ENCODE measurements around the gene IRGC.

IRGC gene

DNA sequence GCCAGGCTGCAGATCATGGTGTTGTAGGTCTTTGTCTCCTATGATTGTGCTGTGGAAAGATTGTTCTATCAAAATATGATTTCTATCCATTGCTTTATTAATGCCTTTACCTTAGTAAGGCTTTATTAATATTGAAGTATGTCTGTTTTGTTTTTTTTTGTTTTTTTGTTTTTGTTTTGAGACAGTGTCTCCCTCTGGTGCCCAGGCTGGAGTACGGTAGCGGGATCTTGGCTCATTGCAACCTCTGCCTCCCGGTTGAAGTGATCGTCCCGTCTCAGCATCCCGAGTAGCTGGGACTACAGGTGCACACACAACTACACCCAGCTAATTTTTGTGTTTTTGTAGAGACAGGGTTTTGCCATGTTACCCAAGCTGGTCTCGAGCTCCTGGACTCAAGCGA lies 7.7 kb downstream of the IRGC start:
- no peak for DNase-seq

DNA sequence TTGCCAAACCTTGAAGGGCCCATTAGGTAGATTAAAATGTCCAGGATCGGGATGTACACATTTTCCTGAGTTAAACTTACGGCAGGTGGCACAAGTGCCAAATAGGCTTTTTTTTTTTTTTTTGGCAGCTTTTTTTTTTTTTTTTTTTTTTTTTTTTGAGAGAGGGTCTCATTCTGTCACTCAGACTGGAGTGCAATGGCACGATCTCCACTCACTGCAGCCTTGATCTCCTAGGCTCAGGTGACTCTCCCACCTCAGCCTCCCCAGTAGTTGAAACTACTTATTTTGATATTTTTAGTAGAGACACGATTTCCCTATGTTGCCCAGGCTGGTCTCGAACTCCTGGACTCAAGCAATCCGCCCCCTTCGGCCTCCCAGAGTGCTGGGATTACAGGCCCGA lies 9.0 kb downstream of the IRGC start:
- no peak for DNase-seq

DNA sequence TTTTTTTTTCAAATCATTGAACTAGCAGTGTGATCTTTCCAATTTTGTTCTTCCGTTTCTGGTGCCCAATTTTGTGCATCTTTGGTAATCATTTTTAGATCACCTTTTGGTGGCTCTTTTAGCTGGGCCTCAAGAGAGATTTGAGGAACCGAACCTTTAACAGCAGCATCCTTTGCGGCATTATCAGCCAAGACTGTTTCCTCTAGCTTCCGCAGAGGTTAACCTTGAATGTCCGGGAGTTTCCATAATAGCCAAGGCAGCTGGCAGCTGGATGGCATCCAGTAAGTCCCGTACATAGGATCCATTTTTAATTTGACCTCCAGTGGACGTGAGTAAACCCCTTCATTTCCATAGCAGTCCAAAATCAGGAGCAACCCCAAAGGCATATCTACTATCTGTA lies 9.6 kb downstream of the IRGC start:
- no peak for DNase-seq

DNA sequence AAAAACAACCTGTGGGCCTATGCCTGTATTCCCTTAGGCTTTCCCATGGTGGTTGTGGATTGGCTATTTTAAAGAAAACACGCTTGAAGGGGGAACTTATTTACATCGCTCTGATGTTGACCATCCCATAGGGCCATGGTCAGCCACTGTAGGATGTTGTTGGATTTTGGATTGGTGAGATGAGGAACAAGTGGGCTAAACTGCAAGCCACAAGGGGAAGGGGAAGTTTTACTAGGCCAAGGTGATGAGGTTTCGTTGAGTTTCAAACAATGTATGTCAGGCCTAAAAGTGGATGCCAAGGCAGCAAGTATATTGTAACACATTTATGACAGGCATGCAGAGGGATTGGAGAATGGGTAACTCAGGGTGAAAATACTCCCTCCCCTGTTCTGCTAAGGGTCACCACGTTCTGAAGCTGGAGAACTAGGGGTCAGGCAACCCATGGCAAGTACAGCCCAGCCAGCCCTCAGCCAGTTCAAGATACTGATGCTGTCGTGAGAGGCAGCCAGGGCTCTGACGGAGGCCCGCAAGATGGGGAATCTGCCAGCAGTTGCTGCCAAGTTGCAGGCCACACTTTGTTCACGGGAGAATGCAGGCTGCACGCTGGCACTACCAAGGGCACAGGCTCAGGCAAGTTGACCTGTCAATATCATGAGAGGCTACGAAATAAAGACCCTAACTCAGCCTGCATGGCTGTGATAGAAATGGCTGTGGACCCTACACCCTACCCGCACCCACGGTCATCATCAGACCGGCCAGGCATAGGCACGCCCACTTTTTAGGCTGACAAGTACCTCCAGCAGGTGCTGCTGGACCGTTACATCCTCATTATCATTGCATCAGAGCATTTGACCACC lies 11.1 kb downstream of the IRGC start:
- peak in 7 of 56 donors; percentile 3 to 31 (median 9) for DNase-seq

DNA sequence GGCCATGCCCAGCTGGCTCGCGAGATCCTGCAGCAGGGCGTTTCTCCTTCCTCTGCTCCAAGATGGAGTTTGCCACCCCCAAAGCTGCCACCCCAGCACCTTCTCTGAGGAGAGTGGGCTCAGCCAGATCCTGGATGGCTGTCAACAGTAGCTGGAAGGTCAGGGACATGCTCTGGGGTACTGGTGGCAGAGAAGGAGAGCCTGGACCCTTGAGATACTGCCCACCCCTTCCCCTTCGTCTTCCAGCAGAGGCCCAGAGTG lies 11.6 kb downstream of the IRGC start:
- no peak for DNase-seq

DNA sequence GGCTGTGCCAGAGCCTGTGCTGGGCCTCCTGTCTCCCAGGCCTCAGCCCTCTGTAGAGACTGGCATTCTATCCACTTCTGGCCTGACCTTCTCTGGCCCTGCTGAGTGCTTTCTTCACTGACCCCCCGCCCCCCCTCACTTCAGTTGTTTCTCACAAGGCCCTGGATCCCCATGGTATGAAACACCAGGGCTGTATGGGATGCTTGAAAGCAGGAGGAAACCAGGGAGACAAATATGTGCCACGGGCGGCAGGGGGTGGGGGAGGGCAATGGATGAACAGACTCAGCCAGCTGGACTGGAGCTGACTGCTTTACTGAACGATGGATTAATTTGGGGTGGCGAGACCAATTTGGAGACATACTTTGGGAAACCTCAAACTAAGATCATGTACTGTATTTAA lies 14.0 kb downstream of the IRGC start:
- DNase-seq = no peak

DNA sequence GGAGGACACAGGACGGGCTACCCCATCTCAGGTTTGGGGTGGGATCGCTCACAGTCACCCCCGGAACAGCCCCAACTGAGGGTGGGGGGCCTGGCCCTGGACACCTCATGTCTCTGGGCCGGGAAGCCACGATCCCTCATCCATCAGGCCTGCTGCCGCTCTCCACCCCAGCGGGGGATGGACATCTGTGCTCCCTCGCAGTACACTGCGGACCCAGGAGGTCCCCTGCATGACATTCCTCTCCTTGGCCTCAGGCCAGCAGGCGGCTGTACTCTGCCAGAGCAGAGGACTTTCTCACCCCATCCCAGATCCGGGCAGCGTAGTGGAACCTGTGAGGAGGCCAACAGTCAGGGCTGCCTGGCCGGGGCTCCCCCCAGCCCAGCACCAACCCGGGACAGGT lies 15.5 kb downstream of the IRGC start:
- no peak for DNase-seq

DNA sequence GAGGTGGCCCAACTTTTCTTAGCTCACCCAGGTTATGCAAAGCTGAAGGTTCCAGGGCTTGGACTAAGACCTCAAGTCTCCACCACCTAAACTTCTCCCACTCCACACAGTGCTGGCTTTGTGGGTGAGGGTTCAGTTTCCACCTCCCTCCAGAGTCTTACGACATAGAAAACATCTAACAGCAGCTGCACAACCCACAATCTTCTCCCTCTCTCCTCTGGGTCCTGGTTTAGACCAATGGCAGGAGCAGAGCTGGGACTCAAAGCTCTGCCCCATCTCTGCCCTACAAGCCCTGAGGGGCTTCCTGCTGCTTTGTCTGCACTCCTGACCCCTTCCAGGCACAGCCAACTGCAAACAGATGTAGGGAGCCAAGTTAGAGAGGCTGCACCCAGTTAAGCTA lies 16.0 kb downstream of the IRGC start:
- no peak for DNase-seq

DNA sequence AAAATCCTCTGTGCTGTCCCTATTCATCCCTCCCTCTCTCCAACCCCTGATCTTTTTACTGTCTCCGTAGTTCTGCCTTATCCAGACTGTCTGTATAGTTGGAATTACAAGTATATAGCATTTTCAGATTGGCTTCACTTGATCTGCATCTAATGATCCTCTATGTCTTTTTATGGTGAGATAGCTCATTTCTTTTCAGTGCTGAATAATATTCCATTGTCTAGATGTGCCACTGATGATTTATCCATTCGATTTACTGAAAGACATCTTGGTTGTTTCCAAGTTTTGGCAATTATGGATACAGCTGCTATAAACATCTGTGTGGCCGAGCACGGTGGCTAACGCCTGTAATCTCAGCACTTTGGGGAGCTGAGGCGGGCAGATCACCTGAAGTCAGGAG lies 19.1 kb downstream of the IRGC start:
- no peak for DNase-seq

DNA sequence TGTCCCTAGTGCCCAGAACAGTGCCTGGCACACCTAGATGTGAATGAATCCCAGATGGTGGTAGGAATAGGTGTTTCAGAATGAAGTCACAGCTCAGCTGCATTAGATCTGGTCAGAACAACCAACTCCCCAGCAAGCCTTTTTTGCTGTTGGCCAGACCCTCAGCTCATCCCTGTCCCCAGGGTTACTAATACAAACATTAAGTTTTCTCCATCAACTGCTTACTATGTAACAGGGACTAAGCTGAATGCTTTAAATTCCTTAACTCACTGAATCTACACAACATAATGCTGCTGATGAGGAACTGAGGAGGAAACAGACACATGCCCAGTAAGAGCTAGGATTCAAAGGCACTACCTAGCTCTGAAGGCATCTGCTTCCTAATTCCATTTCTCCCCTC lies 20.1 kb downstream of the IRGC start:
- DNase-seq = no peak

DNA sequence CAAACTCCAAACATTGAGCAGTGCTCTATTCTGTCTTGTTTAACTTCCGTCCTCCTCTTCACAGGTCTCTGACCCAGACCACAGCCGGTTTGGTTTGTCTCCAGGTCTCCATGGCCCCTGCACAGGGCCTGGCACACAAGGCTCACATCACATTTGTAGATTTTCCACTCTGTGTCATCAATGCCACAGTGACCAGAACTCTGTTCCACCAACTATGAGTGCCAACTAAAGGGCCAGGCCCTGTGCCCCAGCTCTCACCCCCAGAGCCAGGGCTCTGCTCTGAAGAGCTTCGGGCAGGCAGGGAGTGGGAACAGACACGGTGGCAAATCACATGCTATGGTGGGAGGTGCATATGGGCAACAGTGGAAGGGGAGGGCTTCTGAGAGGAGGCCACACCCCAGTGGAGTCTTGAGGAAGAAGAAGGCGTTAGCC lies 22.9 kb downstream of the IRGC start:
- DNase-seq = peak in 11 of 56 donors; percentile 3 to 45 (median 12)

DNA sequence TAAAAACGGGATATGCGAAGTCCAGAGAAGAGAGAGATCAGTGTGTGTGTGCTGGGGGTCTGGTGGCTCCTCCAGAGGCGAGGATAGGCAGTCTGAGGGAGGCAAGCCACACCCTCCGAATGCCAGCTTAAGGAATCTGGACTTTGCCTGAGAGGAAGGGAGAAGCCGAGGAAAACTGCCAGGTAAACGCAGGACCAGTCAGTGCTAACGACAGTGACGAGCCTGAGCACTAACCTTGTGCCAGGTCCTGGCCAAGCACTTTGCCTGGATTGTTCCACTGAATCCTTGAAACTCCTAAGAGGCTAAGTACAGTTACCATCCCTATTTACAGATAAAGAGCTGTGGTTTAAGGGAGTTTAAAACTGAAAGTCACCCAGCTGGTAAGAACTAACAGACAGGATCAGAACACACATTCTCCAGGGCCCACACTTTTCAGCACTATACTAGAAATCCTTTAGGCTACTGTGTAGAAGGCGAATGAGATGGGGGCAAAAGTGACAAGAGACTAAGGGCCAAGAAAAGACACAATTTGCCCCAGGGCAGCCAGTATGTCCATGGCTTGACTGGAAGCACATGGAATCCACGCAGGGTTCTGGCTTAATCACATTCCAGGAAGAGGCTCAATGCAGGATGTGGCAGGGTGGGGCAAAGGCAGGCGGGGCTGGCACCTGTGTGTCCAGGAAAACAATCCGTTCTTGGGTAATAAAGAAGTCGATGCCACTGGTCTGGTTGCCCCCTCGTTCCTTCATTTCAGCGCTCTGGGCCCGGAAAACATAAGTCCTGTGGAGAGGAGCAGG lies 23.8 kb downstream of the IRGC start:
- DNase-seq = no peak

DNA sequence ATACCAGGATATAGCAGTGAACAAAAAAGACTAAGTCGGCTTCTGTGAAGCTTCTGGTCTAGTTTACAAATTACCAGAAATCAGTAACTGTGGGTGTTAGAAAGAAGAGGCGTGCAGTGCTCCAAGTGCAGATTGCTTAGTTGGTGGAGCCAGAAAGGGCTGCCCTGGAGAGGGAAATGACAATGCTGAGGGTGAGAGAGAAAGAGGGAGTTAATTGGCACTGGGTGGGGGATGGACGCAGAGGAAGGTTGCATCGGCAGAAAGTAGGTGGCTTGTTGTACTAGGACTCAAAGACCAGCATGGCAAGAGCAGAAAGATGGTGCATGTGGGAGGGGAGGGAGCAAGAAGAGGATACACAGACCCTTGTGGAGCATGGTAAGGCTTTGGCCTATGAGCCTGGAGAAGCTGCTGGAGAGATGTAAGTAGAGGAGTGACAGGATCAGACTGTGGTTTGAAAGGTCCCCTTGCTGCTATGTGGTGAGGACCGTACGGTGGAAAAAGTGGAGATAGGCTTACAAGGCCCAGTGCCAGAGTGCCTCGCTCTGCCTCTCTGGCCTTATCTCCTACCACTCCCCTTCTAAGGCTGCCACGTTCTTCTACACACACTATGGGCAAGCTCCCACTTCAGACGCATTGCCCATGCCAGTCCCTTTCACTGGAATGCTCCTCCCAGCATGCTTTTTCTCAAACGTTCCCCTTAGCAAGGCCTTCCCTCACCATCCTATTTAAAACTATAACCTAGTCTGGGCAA lies 25.4 kb downstream of the IRGC start:
- DNase-seq = peak in 10 of 56 donors; percentile 5 to 34 (median 24)

DNA sequence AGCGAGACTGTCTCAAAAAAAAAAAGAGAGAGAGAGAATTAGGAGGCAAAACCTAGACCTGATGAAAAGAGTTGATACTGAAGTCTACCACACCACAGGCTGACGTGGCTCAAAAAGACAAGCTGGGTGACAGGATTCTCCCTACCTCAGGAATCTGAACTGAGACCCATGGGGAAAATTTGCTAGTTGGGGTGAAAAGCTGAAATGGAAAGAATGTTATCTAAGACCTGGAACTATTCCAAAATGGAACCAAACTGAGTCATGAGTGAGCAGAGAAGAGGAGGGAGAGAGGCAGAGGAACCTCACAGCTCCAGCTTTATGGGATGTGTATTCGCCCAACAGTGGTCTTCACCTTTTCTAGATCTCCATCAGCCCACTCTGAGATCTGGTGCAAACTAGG lies 27.2 kb downstream of the IRGC start:
- no peak for DNase-seq

DNA sequence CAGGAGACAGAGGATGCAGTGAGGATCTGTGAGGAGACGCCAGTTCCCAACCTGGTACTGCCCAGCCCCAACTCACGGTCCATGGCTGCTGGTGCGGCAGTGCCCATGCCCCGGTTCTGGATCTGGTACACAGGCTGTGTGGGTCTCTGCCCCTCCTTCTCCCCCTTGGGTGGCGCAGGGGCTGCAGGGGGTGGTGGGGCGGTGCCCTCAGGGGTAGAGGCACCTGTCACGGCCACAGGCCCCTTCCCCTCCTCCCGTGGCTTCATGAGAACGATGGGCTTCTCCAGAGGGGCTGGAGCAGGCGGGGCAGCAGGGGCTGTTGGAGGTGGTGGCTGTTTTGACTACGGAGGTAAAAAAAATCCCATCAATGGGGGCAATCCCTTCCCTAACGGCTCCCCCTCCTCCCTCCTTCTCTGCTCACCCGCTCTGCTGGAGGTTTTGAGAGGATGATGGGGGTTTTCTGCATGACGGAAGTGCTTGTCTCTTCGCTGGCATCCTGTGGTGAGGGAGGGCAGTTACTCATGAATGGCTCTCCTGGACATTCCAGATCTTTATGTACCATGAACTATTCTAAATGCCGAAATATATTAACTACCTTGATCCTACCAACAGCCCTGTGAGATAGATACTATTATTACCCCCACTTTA lies 31.8 kb downstream of the IRGC start:
- no peak for DNase-seq

DNA sequence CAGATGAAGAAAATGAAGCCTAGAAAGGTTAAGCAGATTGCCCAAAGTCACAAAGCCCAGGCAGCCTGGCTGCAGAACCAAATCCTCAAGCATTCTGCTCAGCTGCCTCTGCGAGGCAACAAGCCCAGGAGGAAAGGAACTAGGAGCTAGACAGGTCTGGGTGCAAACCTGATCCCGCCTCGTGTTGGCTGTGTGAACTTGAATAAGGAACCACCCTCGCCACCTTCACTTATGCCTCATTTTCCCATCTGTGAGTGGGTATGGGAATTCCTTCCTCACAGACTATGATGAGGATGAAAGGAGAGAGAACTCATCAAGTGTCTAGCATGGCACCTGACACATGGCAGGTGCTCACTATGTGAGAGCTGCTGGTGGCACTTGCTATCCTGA lies 32.3 kb downstream of the IRGC start:
- DNase-seq = peak in 6 of 56 donors; percentile 7 to 34 (median 12)

DNA sequence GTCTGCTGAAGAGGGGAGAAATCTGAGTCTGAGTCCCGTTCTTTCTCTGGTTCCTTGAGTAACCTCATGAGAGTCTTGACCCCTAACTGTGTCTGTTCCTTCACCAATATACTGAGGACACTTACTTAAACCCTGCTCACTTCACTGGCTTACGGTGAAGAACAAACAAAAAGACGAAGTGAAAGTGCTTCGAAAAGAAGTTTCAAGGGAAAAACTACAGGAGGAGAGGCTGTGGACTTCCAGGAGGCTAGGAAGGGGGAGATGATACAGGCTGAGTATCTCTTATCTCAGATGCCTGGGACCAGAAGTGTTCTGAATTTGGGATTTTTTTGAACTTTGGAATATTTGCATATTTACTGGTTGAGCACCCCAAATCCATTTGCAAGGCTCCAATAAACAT lies 32.8 kb downstream of the IRGC start:
- no peak for DNase-seq

DNA sequence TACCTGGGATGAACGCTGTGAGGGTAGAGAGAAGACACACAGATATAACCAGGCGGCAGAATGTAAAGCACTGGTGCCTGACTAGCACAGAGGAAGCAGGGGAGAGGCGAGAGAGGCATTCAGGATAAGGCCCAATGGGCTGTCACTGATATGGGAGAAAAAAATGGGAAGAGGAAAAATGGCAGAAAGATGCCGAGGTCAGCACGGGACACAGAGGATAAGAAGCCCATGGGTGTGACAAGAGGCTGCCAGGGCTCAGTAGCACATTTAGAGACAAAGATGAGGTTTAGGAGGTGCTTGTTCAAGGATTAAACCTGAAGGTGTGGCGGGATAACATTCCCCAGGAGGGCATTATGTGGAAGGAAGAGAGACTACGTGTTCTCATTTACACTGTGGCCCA lies 33.3 kb downstream of the IRGC start:
- DNase-seq = no peak

DNA sequence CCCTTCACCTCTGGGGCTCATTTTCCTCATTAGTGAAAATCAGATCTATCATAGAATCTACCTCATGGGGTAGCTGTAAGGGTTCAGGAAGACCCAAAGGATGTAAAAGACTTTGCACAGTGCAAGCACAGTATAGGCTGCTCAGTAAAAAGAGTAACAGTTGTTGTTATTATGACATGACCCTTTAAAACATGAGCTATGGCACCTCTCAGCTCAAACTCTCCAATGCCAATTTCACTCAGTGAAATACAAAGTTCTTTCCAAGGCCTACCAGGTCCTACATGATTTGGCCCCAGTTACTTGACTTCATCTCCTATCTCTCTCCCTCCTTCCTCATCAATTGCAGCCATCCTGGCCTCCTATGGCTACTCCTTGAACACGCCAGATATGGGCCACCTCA lies 34.0 kb downstream of the IRGC start:
- no peak for DNase-seq

DNA sequence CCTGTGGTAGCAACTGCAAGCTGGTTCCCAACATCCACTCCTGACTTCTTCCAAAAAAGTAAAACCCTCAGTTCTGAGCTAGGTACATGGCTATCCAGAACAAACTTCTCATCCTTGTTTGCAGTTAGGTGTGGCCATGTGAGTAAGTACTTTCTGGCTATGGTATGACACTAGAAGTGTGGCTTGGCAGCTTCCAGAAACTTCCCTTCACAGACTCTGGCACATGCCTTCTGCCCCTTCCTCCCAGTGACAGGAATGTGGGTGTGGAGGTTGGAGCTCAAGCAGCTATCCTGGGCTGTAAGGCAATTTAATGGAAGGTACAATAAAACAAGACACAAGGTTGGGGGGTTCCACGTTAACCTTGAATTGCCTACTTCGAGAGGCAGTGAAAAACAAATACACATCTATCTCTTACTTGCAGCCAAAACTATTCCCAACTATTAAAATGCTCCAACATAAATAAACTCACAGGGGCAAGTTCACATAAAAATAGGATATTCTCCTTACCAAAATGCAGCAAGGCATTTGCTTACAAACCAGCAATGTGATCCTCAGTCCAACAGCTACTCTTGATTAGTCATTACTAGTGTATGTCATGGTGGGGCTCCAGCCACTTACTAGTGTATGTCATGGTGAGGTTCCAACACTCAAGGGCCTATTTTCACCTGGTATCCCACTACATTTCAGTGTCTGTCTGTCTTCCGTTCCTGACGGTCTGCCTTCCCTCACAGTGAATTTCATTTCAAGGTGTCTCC lies 35.8 kb downstream of the IRGC start:
- no peak for DNase-seq

DNA sequence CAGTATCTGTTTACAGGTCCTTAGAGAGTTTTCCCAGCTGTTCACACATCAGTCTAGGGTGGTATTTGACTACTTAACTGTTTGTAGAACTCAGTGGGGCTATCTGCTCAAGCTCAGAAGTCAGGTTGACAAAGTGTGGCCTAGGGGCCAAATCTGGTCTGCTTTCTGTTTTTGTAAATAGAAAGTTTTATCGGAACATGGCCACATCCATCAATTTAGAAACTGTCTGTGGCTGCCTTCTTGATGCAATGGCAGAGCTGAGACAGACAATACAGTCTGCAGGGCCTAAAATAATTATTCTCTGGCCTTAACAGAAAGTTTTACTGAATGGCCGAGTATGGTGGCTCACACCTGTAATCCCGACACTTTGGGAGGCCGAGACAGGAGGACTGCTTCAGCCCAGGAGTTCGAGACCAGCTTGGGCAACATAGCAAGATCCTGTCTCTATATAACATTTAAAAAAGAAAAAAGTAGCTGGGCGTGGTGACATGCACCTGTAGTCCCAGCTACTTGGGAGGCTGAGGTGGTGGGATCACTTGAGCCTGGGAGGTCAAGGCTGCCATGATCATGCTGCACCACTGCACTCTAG lies 36.5 kb downstream of the IRGC start:
- DNase-seq = no peak

Measured in nucleus accumbens (tissue), 56 donors.